ENCODE results near the gene AMDHD2.

GRCh38 chr16:2511996-2512734 lies 8.0 kb upstream of the AMDHD2 start:
- TF ChIP-seq CTCF (IDR thresholded peaks at IDR 0.05) (no peak), POLR2A (IDR thresholded peaks at IDR 0.05) (no peak)
